Tibial nerve (tissue), 3 donors: ENCODE measurements around the gene MAGI1.

ENCODE experiments used
- CTCF ChIP-seq, 5 experiments: fragments of 200-600 bp in 3 of 5; fragments of 450-650 bp in 2 of 5; sonication (generic) in 3 of 5; IDR thresholded peaks; one replicate each; pipeline ENCODE4 v1.5.1; 2016 to 2019; ENCODE audit warnings: antibody characterized with exemption in 5 of 5, mild to moderate bottlenecking in 3 of 5, moderate library complexity in 2 of 5
- POLR2A ChIP-seq, 2 donors: fragments of 450-650 bp; IDR thresholded peaks; one replicate each; pipeline ENCODE4 v1.6.1; 2017; ENCODE audit warnings: antibody characterized with exemption in 2 of 2, mild to moderate bottlenecking in 2 of 2, moderate library complexity in 2 of 2

- no peak for TF ChIP-seq POLR2A (IDR thresholded peaks at IDR 0.05)
- TF ChIP-seq CTCF (IDR thresholded peaks at IDR 0.05), result no peak
These were observed 231.5 kb downstream of the MAGI1 start for GRCh38 chr3:65807225-65807624.
